GM15510 (cell line): ENCODE data around the gene TMEM26.

Source experiments
- POLR2A ChIP-seq: IDR thresholded peaks from 3 replicates; pipeline ENCODE4 v1.6.1; 2011; ENCODE audit warnings: borderline replicate concordance; ENCODE audit not compliant: insufficient read length; ENCODE audit errors: extremely low read depth

Gene TMEM26

DNA sequence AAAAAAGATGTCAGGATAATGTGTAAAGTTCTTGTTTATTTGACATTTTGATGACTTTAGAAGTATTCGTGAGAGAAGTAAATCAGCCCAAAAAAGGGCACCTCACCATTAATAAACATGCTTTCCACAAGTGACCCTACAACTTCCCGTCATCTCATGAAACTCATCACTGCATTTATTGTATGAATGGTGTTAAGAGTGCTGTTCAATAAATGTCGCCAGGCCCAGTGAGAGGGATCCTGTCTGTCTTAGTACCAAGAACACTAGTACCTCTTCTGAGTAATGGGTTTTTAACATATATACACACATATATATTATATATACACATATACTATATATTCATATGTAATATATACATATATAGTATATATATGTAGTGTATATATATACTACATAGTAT lies 61.9 kb downstream of the TMEM26 start:
- TF ChIP-seq POLR2A = no peak

DNA sequence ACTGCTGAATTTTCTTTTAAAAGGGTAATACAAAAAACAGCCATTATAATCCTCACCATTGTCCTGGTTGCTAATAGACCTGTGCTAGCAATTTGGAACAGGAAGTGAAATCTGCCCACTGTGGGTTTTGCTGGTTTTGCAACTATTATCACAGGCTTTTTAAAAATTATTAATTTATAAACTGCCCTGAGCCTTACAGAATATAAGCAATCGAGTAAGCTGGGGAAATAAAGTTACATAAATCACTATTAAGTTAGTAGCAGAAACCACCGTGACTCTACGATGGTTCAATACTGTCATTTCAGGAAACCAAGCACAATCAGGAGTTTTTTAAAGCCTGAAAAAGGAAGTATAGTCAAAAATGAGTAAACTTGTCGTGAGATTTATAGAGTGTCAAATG lies 62.3 kb downstream of the TMEM26 start:
- no peak for TF ChIP-seq POLR2A

GRCh38 chr10:61389887-61390286 lies 63.3 kb downstream of the TMEM26 start:
- TF ChIP-seq POLR2A = no peak

- TF ChIP-seq POLR2A = no peak
Observed at GRCh38 chr10:61385231-61386001, 67.8 kb downstream of the TMEM26 start.

- no peak for TF ChIP-seq POLR2A
Observed at GRCh38 chr10:61378865-61379264, 74.3 kb downstream of the TMEM26 start.

GRCh38 chr10:61376908-61377368 lies 76.2 kb downstream of the TMEM26 start:
- no peak for TF ChIP-seq POLR2A

DNA sequence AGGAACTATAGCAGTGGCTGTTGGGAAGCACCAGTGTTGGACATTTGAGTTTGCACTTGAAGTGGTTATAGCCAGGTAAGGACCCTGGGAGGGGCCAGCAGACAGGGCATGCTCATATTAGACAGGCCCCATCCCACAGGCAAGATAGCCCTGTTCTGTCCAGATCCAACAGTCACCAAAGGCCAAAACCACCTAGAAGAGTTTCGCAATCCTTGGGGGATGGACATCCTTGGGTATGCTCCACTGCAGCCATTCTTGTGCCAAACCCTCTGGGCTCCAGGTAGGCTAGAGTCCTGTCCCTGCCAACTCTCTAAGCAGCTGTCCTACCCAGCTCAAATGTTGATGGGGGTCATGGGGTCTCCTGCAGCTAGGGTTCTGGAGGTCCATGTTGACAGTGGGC lies 76.8 kb downstream of the TMEM26 start:
- TF ChIP-seq POLR2A = no peak

GRCh38 chr10:61366365-61366764 lies 86.8 kb downstream of the TMEM26 start:
- TF ChIP-seq POLR2A = no peak

DNA sequence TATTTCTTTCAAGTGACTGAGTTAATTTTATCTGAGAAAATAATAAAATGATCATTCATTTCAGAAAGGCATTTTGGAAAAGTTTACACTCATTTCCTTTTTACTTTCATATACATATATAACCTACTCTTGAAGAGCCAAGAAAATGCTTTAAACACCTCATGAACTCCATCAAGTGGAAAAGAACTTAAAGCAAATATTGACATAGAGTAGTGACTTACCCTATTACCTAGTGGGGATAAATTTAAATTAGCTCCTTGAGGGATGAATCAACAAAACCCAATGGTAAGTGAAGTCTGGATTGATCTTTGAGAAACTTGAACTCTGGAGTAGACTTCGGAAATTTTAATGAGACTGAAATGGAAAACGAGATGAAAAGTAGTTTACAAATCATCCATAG lies 88.6 kb downstream of the TMEM26 start:
- TF ChIP-seq POLR2A = no peak

DNA sequence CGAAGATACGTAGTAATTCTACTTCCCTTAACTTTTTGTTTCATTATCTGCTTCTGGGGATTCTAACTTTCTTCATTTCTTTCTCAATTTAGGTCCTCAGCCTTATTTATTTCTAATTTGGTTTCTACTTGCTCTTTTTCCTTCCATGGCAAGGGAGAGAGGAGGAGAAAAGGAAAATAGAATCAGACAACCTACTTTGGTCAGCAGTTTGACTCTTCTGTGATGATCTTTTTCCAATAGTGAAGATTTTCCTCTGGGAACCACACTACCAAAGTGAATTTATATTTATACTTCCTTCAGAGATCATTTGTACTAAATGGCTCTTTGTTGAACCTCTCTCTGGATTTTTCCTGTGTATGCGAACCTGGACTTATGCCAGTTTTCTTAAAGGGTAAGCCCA lies 90.2 kb downstream of the TMEM26 start:
- TF ChIP-seq POLR2A = no peak

- no peak for TF ChIP-seq POLR2A
Observed at GRCh38 chr10:61359452-61359851, 93.7 kb downstream of the TMEM26 start.

GRCh38 chr10:61357687-61358086 lies 95.5 kb downstream of the TMEM26 start:
- no peak for TF ChIP-seq POLR2A
